Neural cell (in vitro differentiated cells): ENCODE data around the gene SETD1A. TPM values are rescaled to one million over a fixed set of nuclear protein-coding genes. Genes with fewer than 3 reads are reported as not detected.

Source experiments
- H2AFZ ChIP-seq: fragments of 200-600, 300-800 bp; sonication (generic), shearing (Covaris generic); 2 replicates; pipeline ENCODE4 v1.6.0; 2014; ENCODE audit warnings: low read depth, mild to moderate bottlenecking, antibody characterized with exemption, low read length, moderate library complexity
- H3F3A ChIP-seq: fragments of 200-600 bp; shearing (Covaris generic); 2 replicates; pipeline ENCODE4 v1.6.1; 2016; ENCODE audit warnings: mild to moderate bottlenecking, moderate library complexity, mixed read lengths, antibody characterized with exemption, low read length; ENCODE audit not compliant: insufficient read depth, poor library complexity, severe bottlenecking
- H3K27ac ChIP-seq: fragments of 200-600, 300-800 bp; sonication (generic), shearing (Covaris generic); 2 replicates; pipeline ENCODE4 v1.5.1; 2014; ENCODE audit warnings: mild to moderate bottlenecking, low read length, moderate library complexity
- H3K27me3 ChIP-seq: fragments of 300-800, 200-600 bp; sonication (generic), shearing (Covaris generic); 2 replicates; pipeline ENCODE4 v1.6.0; 2014; ENCODE audit warnings: mild to moderate bottlenecking, low read depth, low read length, moderate library complexity; ENCODE audit not compliant: insufficient read depth
- H3K36me3 ChIP-seq: fragments of 300-800, 200-600 bp; sonication (generic), shearing (Covaris generic); 2 replicates; pipeline ENCODE4 v1.5.1; 2014; ENCODE audit warnings: mild to moderate bottlenecking, antibody characterized with exemption, low read length, moderate library complexity; ENCODE audit not compliant: insufficient read depth
- H3K4me2 ChIP-seq: fragments of 300-800, 200-600 bp; sonication (generic), shearing (Covaris generic); 2 replicates; pipeline ENCODE4 v1.6.0; 2014; ENCODE audit warnings: mild to moderate bottlenecking, low read length
- H3K4me3 ChIP-seq: fragments of 300-800, 200-600 bp; sonication (generic), shearing (Covaris generic); 2 replicates; pipeline ENCODE4 v1.5.1; 2014; ENCODE audit warnings: mild to moderate bottlenecking, low read length, moderate library complexity
- H3K79me2 ChIP-seq: fragments of 200-600 bp; shearing (Covaris generic); replicated peaks from 2 replicates; pipeline ENCODE4 v1.6.0; 2014; ENCODE audit warnings: mild to moderate bottlenecking, low read length, moderate library complexity; ENCODE audit not compliant: insufficient read depth
- H3K9ac ChIP-seq: fragments of 300-800, 200-600 bp; sonication (generic), shearing (Covaris generic); 2 replicates; pipeline ENCODE4 v1.6.1; 2016; ENCODE audit warnings: mild to moderate bottlenecking, low read length, mixed read lengths
- H3K9me2 ChIP-seq: fragments of 200-600 bp; shearing (Covaris generic); 2 replicates; pipeline ENCODE4 v1.6.1; 2016; ENCODE audit warnings: mild to moderate bottlenecking, low read length, mixed read lengths; ENCODE audit not compliant: insufficient read depth
- H3K9me3 ChIP-seq: fragments of 200-600, 300-800 bp; sonication (generic), shearing (Covaris generic); 2 replicates; pipeline ENCODE4 v1.6.1; 2016; ENCODE audit warnings: mild to moderate bottlenecking, mixed run types, low read length, moderate library complexity, mixed read lengths
- H4K20me1 ChIP-seq: fragments of 200-600 bp; shearing (Covaris generic); 2 replicates; pipeline ENCODE4 v1.6.1; 2016; ENCODE audit warnings: mild to moderate bottlenecking, mixed run types; ENCODE audit not compliant: insufficient read depth
- CTCF ChIP-seq: fragments of 450-650 bp; IDR thresholded peaks from 2 replicates; pipeline ENCODE4 v1.5.1; 2014; ENCODE audit warnings: antibody characterized with exemption, mild to moderate bottlenecking, moderate library complexity; ENCODE audit not compliant: poor library complexity, severe bottlenecking
- EP300 ChIP-seq: fragments of 450-650 bp; conservative IDR thresholded peaks from 2 replicates; pipeline ENCODE4 v1.6.1; 2014; ENCODE audit warnings: antibody characterized with exemption, mild to moderate bottlenecking, moderate library complexity; ENCODE audit not compliant: poor library complexity, severe bottlenecking
- EZH2 ChIP-seq: fragments of 200-600, 300-800 bp; shearing (Covaris generic), sonication (generic); IDR thresholded peaks from 2 replicates; pipeline ENCODE4 v1.6.1; 2014; ENCODE audit warnings: antibody characterized with exemption, low read length, borderline replicate concordance, mild to moderate bottlenecking; ENCODE audit not compliant: insufficient read depth, poor library complexity, severe bottlenecking
- MXI1 ChIP-seq: fragments of 450-650 bp; conservative IDR thresholded peaks from 2 replicates; pipeline ENCODE4 v1.6.1; 2014; ENCODE audit warnings: antibody characterized with exemption, mild to moderate bottlenecking; ENCODE audit not compliant: poor library complexity, severe bottlenecking
- POLR2AphosphoS5 ChIP-seq: IDR thresholded peaks from 2 replicates; pipeline ENCODE4 v1.6.1; 2012
- RAD21 ChIP-seq: fragments of 450-650 bp; conservative IDR thresholded peaks from 2 replicates; pipeline ENCODE4 v1.6.1; 2014; ENCODE audit warnings: antibody characterized with exemption, mild to moderate bottlenecking, moderate library complexity
- REST ChIP-seq: IDR thresholded peaks from 2 replicates; pipeline ENCODE4 v1.6.1; 2012; ENCODE audit warnings: borderline replicate concordance
- SMC3 ChIP-seq: fragments of 450-650 bp; conservative IDR thresholded peaks from 2 replicates; pipeline ENCODE4 v1.6.1; 2014; ENCODE audit warnings: antibody characterized with exemption, mild to moderate bottlenecking, moderate library complexity; ENCODE audit not compliant: poor library complexity
- TAF1 ChIP-seq: IDR thresholded peaks from 2 replicates; pipeline ENCODE4 v1.6.1; 2012; ENCODE audit warnings: low read depth
- polyA plus RNA-seq: library from polyadenylated mRNA; depleted of rRNA; stranded (reverse); fragments of >200 nt; gene quantifications from 2 replicates; pipeline ENCODE4 v1.2.3, GENCODE V29; 2014

The SETD1A gene
- polyA plus RNA-seq, 1 donor from 2014 or later = 1.4 TPM

GRCh38 chr16:30958175-30959079 is 873 bp downstream of the SETD1A start:
- Histone ChIP-seq H3K27me3 (no peaks in the 10 kb centered on the region), H3K9me2 (no peaks in the 10 kb centered on the region), H3K27ac (peak overlapping the region; percentile 60), H2AFZ (no peak overlapping the region), H4K20me1 (no peaks in the 10 kb centered on the region), H3K9me3 (no peaks in the 10 kb centered on the region), H3K9ac (peak overlapping the region; percentile 97), H3K4me2 (peak overlapping the region; percentile 76), H3K4me3 (peak overlapping the region; percentile 91), H3K36me3 (no peaks in the 10 kb centered on the region), H3K79me2 (peaks cover 8% of the 10 kb centered on the region), H3F3A (peaks cover 5% of the 10 kb centered on the region)
- TF ChIP-seq POLR2AphosphoS5 (peak; percentile 21), RAD21 (no peak)

- H3K79me2 ChIP-seq = peaks cover 8% of the 10 kb centered on the region
- H3K9ac ChIP-seq = no peak overlapping the region
- H3K27me3 ChIP-seq = no peaks in the 10 kb centered on the region
- peaks cover 5% of the 10 kb centered on the region for H3F3A ChIP-seq
- TF ChIP-seq TAF1 = no peak
- no peak for TF ChIP-seq POLR2AphosphoS5
- TF ChIP-seq RAD21 = no peak
- no peak for TF ChIP-seq EP300
- no peak for TF ChIP-seq REST
- TF ChIP-seq EZH2 = no peak
- TF ChIP-seq MXI1 = no peak
- no peak for TF ChIP-seq SMC3
- no peak for TF ChIP-seq CTCF
- H3K9me2 ChIP-seq = no peaks in the 10 kb centered on the region
- H3K27ac ChIP-seq = no peak overlapping the region
- H2AFZ ChIP-seq = no peak overlapping the region
- H3K4me2 ChIP-seq = no peak overlapping the region
- no peaks in the 10 kb centered on the region for H4K20me1 ChIP-seq
- no peaks in the 10 kb centered on the region for H3K36me3 ChIP-seq
- no peaks in the 10 kb centered on the region for H3K9me3 ChIP-seq
- no peak overlapping the region for H3K4me3 ChIP-seq
These were observed 3.8 kb downstream of the SETD1A start for GRCh38 chr16:30961384-30961783.
